Ishikawa (cell line): ENCODE data around the gene STRADA.

Source experiments
- CEBPB ChIP-seq: IDR thresholded peaks from 2 replicates; pipeline ENCODE4 v1.6.1; 2012
- CREB1 ChIP-seq: IDR thresholded peaks from 2 replicates; pipeline ENCODE4 v1.6.1; 2012; ENCODE audit warnings: low read depth
- EP300 ChIP-seq: IDR thresholded peaks from 2 replicates; pipeline ENCODE4 v1.6.1; 2012; ENCODE audit warnings: borderline replicate concordance
- RAD21 ChIP-seq: IDR thresholded peaks from 2 replicates; pipeline ENCODE4 v1.6.1; 2012; ENCODE audit warnings: low read depth
- TAF1 ChIP-seq: IDR thresholded peaks from 2 replicates; pipeline ENCODE4 v1.6.1; 2012; ENCODE audit warnings: low read depth, mild to moderate bottlenecking
- TCF12 ChIP-seq: IDR thresholded peaks from 2 replicates; pipeline ENCODE4 v1.6.1; 2012; ENCODE audit warnings: low read depth
- TF ChIP-seq, protein P1 (sequence below): IDR thresholded peaks from 2 replicates; pipeline ENCODE4 v1.6.1; 2012; ENCODE audit warnings: low read depth, mild to moderate bottlenecking
- TF ChIP-seq, protein P2 (sequence below): IDR thresholded peaks from 2 replicates; pipeline ENCODE4 v1.6.1; 2012

DNA sequence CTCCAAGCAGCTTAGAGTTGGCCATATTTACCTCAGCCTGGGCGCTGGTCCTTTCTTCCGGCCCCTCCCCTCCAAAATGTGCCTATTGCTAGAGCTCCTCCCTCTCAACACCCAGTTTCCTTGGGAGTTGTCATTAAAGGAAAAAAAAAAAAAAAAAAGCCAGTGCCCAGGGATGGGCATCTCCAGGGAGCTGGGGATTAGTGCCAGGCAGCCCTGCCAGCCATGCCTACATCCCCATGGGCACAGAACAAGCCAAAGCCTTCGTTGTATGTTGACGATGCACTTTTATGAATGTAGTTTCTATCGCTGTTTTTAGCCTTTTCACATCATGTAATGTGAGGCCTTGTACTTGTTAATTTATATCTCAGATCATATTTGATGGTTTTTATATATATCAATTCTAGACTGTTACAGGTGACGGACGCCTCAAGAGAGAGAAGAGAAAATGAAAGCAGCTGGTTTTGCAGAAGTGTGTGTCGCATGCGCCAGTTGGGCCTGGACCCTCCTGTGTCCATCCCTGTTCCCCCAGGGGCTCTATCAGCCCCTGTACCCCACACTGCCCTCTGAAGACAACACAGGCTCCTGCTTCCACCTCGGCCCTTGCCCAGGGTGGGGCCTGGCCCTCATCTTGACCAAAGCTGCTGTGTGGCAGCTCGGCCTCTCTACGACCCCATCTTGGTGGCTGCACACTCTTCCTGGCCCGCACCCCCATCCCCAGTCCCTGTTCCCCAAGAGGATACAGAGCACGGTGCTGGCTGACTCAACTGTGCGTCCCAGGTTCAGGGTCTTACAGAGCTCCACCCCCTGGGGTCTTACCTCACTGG, 46.4 kb downstream of the STRADA start:
- TF ChIP-seq EP300 (no peak), CREB1 (no peak), RAD21 (no peak), TCF12 (no peak), CEBPB (no peak), TAF1 (no peak)
- TF ChIP-seq, protein P1, sequence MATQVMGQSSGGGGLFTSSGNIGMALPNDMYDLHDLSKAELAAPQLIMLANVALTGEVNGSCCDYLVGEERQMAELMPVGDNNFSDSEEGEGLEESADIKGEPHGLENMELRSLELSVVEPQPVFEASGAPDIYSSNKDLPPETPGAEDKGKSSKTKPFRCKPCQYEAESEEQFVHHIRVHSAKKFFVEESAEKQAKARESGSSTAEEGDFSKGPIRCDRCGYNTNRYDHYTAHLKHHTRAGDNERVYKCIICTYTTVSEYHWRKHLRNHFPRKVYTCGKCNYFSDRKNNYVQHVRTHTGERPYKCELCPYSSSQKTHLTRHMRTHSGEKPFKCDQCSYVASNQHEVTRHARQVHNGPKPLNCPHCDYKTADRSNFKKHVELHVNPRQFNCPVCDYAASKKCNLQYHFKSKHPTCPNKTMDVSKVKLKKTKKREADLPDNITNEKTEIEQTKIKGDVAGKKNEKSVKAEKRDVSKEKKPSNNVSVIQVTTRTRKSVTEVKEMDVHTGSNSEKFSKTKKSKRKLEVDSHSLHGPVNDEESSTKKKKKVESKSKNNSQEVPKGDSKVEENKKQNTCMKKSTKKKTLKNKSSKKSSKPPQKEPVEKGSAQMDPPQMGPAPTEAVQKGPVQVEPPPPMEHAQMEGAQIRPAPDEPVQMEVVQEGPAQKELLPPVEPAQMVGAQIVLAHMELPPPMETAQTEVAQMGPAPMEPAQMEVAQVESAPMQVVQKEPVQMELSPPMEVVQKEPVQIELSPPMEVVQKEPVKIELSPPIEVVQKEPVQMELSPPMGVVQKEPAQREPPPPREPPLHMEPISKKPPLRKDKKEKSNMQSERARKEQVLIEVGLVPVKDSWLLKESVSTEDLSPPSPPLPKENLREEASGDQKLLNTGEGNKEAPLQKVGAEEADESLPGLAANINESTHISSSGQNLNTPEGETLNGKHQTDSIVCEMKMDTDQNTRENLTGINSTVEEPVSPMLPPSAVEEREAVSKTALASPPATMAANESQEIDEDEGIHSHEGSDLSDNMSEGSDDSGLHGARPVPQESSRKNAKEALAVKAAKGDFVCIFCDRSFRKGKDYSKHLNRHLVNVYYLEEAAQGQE: no peak
- TF ChIP-seq, protein P2, sequence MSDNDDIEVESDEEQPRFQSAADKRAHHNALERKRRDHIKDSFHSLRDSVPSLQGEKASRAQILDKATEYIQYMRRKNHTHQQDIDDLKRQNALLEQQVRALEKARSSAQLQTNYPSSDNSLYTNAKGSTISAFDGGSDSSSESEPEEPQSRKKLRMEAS: no peak
